HepG2 (cell line): ENCODE data around the gene CHEK2. TPM values are rescaled to one million over a fixed set of nuclear protein-coding genes. Genes with fewer than 3 reads are reported as not detected.

Experiments used
- CEBPB ChIP-seq: IDR thresholded peaks from 2 replicates; pipeline ENCODE4 v1.6.1; 2011; ENCODE audit warnings: low read depth, low read length, improper control_type of control experiment, borderline replicate concordance
- HOMEZ ChIP-seq: IDR thresholded peaks from 2 replicates; pipeline ENCODE4 v1.6.1; 2016; ENCODE audit warnings: low read depth
- NCOR1 ChIP-seq: fragments of 200-600 bp; sonication (generic); IDR thresholded peaks from 2 replicates; pipeline ENCODE4 v1.7.0; 2017; ENCODE audit warnings: antibody characterized with exemption, low read length, borderline replicate concordance
- PAF1 ChIP-seq: IDR thresholded peaks from 2 replicates; pipeline ENCODE4 v1.6.1; 2016; ENCODE audit warnings: missing genetic modification reagents, missing compliant biosample characterization
- RARA ChIP-seq: IDR thresholded peaks from 2 replicates; pipeline ENCODE4 v1.6.1; 2016; ENCODE audit warnings: missing genetic modification reagents, missing compliant biosample characterization
- RCOR2 ChIP-seq: IDR thresholded peaks from 2 replicates; pipeline ENCODE4 v1.6.1; 2016; ENCODE audit warnings: missing biosample characterization, missing genetic modification reagents
- SP5 ChIP-seq: IDR thresholded peaks from 2 replicates; pipeline ENCODE4 v1.6.1; 2016; ENCODE audit warnings: low read depth, borderline replicate concordance
- TARDBP ChIP-seq: sonication (generic); formaldehyde crosslinking; IDR thresholded peaks from 2 replicates; pipeline ENCODE4 v1.8.0; 2022; ENCODE audit warnings: mild to moderate bottlenecking, missing genetic modification reagents
- TBX2 ChIP-seq: sonication (generic); formaldehyde crosslinking; IDR thresholded peaks from 2 replicates; pipeline ENCODE4 v1.5.0; 2020; ENCODE audit warnings: missing genetic modification reagents, mild to moderate bottlenecking, borderline replicate concordance
- ZFAT ChIP-seq: sonication (generic); formaldehyde crosslinking; conservative IDR thresholded peaks from 2 replicates; pipeline ENCODE4 v1.8.1; 2023; ENCODE audit warnings: missing genetic modification reagents, inconsistent platforms
- ZKSCAN8 ChIP-seq: IDR thresholded peaks from 2 replicates; pipeline ENCODE4 v1.6.1; 2016; ENCODE audit warnings: borderline replicate concordance, missing genetic modification reagents, missing compliant biosample characterization
- ZNF567 ChIP-seq: sonication (generic); formaldehyde crosslinking; IDR thresholded peaks from 2 replicates; pipeline ENCODE4 v1.8.1; 2023; ENCODE audit warnings: mild to moderate bottlenecking, missing genetic modification reagents, borderline replicate concordance
- polyA plus RNA-seq, 8 experiments: library from polyadenylated mRNA; depleted of rRNA in 3 of 8; stranded (reverse) in 7 of 8; unstranded in 1 of 8; fragments of >200 nt; fragmentation: Illumina TruSeq in 4 of 8; extraction: Trizol in 4 of 8; gene quantifications; 2 replicates each; pipeline versions ENCODE4 v1.2.1 to v1.2.3, GENCODE V29; 2011 to 2016; ENCODE audit warnings: low read depth in 4 of 8, missing spikeins in 1 of 8, mixed read lengths in 1 of 8; ENCODE audit not compliant: insufficient read depth in 1 of 8
- total RNA-seq, 5 experiments: library from RNA; depleted of rRNA; stranded (reverse); fragments of >200 nt; fragmentation: Illumina TruSeq; extraction: Trizol; gene quantifications; 2 replicates each; pipeline ENCODE4 v1.2.3, GENCODE V29; 2016; ENCODE audit warnings: low read depth in 1 of 5
- TF ChIP-seq, protein P1 (sequence below): sonication (generic); formaldehyde crosslinking; IDR thresholded peaks from 2 replicates; pipeline ENCODE4 v1.4.0; 2020; ENCODE audit warnings: missing genetic modification reagents, borderline replicate concordance

CHEK2 gene
- total and polyA plus RNA-seq, 2 of the 13 experiments (the other 11 are each of a cell fraction or from before 2014, with no cell fraction given), result 27.0 to 40.5 TPM

GRCh38 chr22:28711820-28712777 lies 29.5 kb downstream of the CHEK2 start (continued):
- TF ChIP-seq, protein P1, sequence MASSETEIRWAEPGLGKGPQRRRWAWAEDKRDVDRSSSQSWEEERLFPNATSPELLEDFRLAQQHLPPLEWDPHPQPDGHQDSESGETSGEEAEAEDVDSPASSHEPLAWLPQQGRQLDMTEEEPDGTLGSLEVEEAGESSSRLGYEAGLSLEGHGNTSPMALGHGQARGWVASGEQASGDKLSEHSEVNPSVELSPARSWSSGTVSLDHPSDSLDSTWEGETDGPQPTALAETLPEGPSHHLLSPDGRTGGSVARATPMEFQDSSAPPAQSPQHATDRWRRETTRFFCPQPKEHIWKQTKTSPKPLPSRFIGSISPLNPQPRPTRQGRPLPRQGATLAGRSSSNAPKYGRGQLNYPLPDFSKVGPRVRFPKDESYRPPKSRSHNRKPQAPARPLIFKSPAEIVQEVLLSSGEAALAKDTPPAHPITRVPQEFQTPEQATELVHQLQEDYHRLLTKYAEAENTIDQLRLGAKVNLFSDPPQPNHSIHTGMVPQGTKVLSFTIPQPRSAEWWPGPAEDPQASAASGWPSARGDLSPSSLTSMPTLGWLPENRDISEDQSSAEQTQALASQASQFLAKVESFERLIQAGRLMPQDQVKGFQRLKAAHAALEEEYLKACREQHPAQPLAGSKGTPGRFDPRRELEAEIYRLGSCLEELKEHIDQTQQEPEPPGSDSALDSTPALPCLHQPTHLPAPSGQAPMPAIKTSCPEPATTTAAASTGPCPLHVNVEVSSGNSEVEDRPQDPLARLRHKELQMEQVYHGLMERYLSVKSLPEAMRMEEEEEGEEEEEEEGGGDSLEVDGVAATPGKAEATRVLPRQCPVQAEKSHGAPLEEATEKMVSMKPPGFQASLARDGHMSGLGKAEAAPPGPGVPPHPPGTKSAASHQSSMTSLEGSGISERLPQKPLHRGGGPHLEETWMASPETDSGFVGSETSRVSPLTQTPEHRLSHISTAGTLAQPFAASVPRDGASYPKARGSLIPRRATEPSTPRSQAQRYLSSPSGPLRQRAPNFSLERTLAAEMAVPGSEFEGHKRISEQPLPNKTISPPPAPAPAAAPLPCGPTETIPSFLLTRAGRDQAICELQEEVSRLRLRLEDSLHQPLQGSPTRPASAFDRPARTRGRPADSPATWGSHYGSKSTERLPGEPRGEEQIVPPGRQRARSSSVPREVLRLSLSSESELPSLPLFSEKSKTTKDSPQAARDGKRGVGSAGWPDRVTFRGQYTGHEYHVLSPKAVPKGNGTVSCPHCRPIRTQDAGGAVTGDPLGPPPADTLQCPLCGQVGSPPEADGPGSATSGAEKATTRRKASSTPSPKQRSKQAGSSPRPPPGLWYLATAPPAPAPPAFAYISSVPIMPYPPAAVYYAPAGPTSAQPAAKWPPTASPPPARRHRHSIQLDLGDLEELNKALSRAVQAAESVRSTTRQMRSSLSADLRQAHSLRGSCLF, result no peak
- TF ChIP-seq HOMEZ (0 out of 2 replicates have a peak, but pooled peaks have one; percentile 36), TARDBP (peak; percentile 59; the same call in 1 of the 2 replicates), ZNF567 (CRISPR knock-in tag) (no peak), ZFAT (no peak), RCOR2 (CRISPR knock-in tag) (0 out of 2 replicates have a peak, but pooled peaks have one; percentile 16), RARA (no peak), TBX2 (CRISPR knock-in tag) (peak; percentile 37; the same call in 1 of the 2 replicates), ZKSCAN8 (CRISPR knock-in tag) (peak; percentile 32; the same call in 1 of the 2 replicates), NCOR1 (peak; percentile 82; the same call in 1 of the 2 replicates), CEBPB (peak; percentile 98), SP5 (no peak), PAF1 (no peak)
